ENCODE measurements around the gene PIH1D2. TPM values are rescaled to one million over a fixed set of nuclear protein-coding genes. Genes with fewer than 3 reads are reported as not detected.
A peak's percentile ranks its signal among the peaks of the same experiment; 100 is the strongest.

PIH1D2 gene
- total and polyA plus RNA-seq, 2 of the 4 experiments (the other 2 are of a cell fraction), result 1.1 TPM

DNA sequence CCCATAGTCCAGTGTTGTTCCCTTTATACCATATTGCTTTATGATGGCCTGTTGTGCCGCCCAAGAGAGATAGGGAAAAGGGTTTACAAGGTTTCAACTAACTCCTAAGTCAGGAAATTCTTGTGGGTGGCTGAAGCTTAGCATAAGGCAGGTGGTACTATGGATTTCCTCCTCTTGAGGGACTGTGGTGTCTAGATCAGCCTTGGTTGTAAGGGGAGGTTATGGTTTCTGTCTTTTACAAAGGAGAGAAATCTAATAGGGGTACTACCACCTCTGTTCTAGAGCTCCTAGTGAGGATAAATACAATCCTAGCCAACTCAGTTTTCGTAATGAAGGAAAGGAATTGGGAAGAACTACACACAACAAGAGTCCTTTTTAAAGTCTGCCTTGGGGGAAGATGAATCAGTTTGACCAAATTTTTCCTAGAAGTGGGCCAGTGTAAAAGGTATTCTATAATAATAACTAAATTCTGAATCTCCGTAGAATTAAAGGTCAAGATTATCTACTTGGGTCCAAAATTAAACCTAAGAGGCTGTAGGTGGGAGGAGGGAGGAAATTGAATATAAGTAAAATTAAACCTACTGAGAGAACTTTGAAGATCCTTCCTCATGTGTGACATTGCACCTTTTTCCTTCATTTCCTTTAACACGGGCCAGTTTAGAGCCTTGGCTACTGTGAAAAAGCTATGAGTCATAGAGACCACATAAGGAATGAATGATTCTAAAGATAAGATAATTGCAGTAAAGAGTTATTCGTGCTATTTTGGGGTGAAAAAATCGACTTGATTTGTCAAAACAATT, 31.5 kb downstream of the PIH1D2 start:
- in situ Hi-C loops (cut with MboI; ENCODE audit: low sequenced_read_pairs) (no loop called here), dilution Hi-C loops (cut with HindIII; ENCODE audit: low sequenced_read_pairs, unreplicated experiment) (no loop called here), intact Hi-C loops (cut with micrococcal nuclease) (no loop called here)
- DNase-seq (peak; percentile 26), ATAC-seq (ENCODE audit: low read depth) (no peak)
- BruUV-seq (replicated peaks), result no TSS peak
- no peaks in the 10 kb centered on the region for H4K20me1 ChIP-seq (ENCODE audit: insufficient read depth, low read length)
- H4K5ac ChIP-seq (ENCODE audit: low read depth, low read length), result no peak overlapping the region
- H3K9me1 ChIP-seq (ENCODE audit: insufficient read depth, low read length), result no peaks in the 10 kb centered on the region
- no peak overlapping the region for H3K18ac ChIP-seq (ENCODE audit: low read depth, low read length)
- no peak overlapping the region for H3K9ac ChIP-seq (ENCODE audit: low read depth, low read length)
- H2AK5ac ChIP-seq (ENCODE audit: low read depth, low read length), result no peak overlapping the region
- H3K23ac ChIP-seq (ENCODE audit: low read depth, low read length), result no peak overlapping the region
- no peak overlapping the region for H3K4me2 ChIP-seq (ENCODE audit: low read depth, low read length)
- TF ChIP-seq MXI1 (IDR thresholded peaks at IDR 0.05; ENCODE audit: borderline replicate concordance, low read depth, low read length) (no peak), BHLHE40 (IDR thresholded peaks at IDR 0.05; ENCODE audit: low read depth, low read length) (no peak), MAZ (IDR thresholded peaks at IDR 0.05; ENCODE audit: borderline replicate concordance, low read depth, low read length) (no peak), RFX5 (IDR thresholded peaks at IDR 0.05; ENCODE audit: low read depth, low read length) (no peak), MAFK (IDR thresholded peaks at IDR 0.05; ENCODE audit: low read depth, low read length) (no peak), CHD1 (IDR thresholded peaks at IDR 0.05; ENCODE audit: low read depth, low read length) (no peak), RAD21 (IDR thresholded peaks at IDR 0.05; ENCODE audit: low read length) (no peak), RCOR1 (IDR thresholded peaks at IDR 0.05; ENCODE audit: insufficient replicate concordance, low read length) (no peak), CEBPB (IDR thresholded peaks at IDR 0.05; ENCODE audit: low read depth, low read length) (no peak), NFE2L2 (IDR thresholded peaks at IDR 0.05; ENCODE audit: low read depth, low read length) (no peak), SMC3 (IDR thresholded peaks at IDR 0.05; ENCODE audit: low read depth, low read length) (no peak), POLR2A (IDR thresholded peaks at IDR 0.05; ENCODE audit: low read depth, low read length) (no peak), FOS (IDR thresholded peaks at IDR 0.05; ENCODE audit: low read depth, low read length) (no peak)
- TF ChIP-seq, protein P1, sequence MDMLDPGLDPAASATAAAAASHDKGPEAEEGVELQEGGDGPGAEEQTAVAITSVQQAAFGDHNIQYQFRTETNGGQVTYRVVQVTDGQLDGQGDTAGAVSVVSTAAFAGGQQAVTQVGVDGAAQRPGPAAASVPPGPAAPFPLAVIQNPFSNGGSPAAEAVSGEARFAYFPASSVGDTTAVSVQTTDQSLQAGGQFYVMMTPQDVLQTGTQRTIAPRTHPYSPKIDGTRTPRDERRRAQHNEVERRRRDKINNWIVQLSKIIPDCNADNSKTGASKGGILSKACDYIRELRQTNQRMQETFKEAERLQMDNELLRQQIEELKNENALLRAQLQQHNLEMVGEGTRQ (IDR thresholded peaks at IDR 0.05; ENCODE audit: low read depth, low read length), result no peak
- TF ChIP-seq, protein P2, sequence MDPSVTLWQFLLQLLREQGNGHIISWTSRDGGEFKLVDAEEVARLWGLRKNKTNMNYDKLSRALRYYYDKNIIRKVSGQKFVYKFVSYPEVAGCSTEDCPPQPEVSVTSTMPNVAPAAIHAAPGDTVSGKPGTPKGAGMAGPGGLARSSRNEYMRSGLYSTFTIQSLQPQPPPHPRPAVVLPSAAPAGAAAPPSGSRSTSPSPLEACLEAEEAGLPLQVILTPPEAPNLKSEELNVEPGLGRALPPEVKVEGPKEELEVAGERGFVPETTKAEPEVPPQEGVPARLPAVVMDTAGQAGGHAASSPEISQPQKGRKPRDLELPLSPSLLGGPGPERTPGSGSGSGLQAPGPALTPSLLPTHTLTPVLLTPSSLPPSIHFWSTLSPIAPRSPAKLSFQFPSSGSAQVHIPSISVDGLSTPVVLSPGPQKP (IDR thresholded peaks at IDR 0.05; ENCODE audit: borderline replicate concordance, low read depth, low read length), result no peak
- TF ChIP-seq, protein P3, sequence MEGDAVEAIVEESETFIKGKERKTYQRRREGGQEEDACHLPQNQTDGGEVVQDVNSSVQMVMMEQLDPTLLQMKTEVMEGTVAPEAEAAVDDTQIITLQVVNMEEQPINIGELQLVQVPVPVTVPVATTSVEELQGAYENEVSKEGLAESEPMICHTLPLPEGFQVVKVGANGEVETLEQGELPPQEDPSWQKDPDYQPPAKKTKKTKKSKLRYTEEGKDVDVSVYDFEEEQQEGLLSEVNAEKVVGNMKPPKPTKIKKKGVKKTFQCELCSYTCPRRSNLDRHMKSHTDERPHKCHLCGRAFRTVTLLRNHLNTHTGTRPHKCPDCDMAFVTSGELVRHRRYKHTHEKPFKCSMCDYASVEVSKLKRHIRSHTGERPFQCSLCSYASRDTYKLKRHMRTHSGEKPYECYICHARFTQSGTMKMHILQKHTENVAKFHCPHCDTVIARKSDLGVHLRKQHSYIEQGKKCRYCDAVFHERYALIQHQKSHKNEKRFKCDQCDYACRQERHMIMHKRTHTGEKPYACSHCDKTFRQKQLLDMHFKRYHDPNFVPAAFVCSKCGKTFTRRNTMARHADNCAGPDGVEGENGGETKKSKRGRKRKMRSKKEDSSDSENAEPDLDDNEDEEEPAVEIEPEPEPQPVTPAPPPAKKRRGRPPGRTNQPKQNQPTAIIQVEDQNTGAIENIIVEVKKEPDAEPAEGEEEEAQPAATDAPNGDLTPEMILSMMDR (conservative IDR thresholded peaks at IDR 0.05; ENCODE audit: low read depth, low read length), result no peak
- H3K9me3 ChIP-seq (ENCODE audit: control insufficient read depth, insufficient read depth, low read length), result no peaks in the 10 kb centered on the region
- H2BK5ac ChIP-seq (ENCODE audit: low read depth, low read length, poor library complexity, severe bottlenecking), result no peak overlapping the region
- H2BK20ac ChIP-seq (ENCODE audit: low read depth, low read length), result no peak overlapping the region
- H3K14ac ChIP-seq (replicated peaks; ENCODE audit: low read depth, low read length), result no peak overlapping the region
- WGBS, 2 experiments (ENCODE audit: extremely low coverage in 2 of 2, insufficient read length in 1 of 2), result no CpG with 5 or more reads among the region's 6 CpGs
- H3K79me1 ChIP-seq (ENCODE audit: low read depth in 1 of 2, low read length in 2 of 2), result peaks cover 0 to 4% of the 10 kb centered on the region in 2 experiments; a peak in 1 of 4 replicates
- H3K4me3 ChIP-seq (ENCODE audit: insufficient read depth, low read depth, low read length), result no peak overlapping the region
- no peaks in the 10 kb centered on the region for H3K27me3 ChIP-seq (ENCODE audit: control insufficient read depth, insufficient read depth, low read length)
- no peak overlapping the region for H4K91ac ChIP-seq (ENCODE audit: insufficient read depth, low read depth, low read length)
- H4K8ac ChIP-seq (ENCODE audit: low read depth in 2 of 2, low read length in 2 of 2), result no peak overlapping the region
- no peaks in the 10 kb centered on the region for H3K4me1 ChIP-seq (ENCODE audit: control insufficient read depth, insufficient read depth, low read length)
- H3K27ac ChIP-seq (ENCODE audit: insufficient read depth, low read length), result no peak overlapping the region
- CTCF ChIA-PET, result no interaction called here
- POLR2A ChIA-PET (ENCODE audit: unreplicated experiment), result no interaction called here
- H3K56ac ChIP-seq (ENCODE audit: extremely low read depth, insufficient read depth, low read length), result no peak overlapping the region
- H2AK9ac ChIP-seq (replicated peaks; ENCODE audit: low read depth, low read length, poor library complexity), result no peak overlapping the region
- peaks cover 16% of the 10 kb centered on the region for H3K36me3 ChIP-seq (ENCODE audit: control insufficient read depth, insufficient read depth, low read length)
- no peak overlapping the region for H3K4ac ChIP-seq (ENCODE audit: low read depth, low read length)
- H2BK120ac ChIP-seq (ENCODE audit: low read depth, low read length), result no peak overlapping the region
- no peak overlapping the region for H2BK15ac ChIP-seq (ENCODE audit: low read depth, low read length)
- no peak overlapping the region for H2AFZ ChIP-seq (replicated peaks; ENCODE audit: low read length, poor library complexity)
